Fibroblast of lung (primary cell): ENCODE data around the gene CEACAM6. TPM values are rescaled to one million over a fixed set of nuclear protein-coding genes. Genes with fewer than 3 reads are reported as not detected.

ENCODE experiments used
- DNase-seq, 2 donors: peaks; one replicate each; pipeline versions ENCODE4 v3.0.0 to v3.0.0-alpha.2; 2010; ENCODE audit warnings: low read depth in 2 of 2
- H2AFZ ChIP-seq: 2 replicates; pipeline ENCODE4 v1.5.1; 2012; ENCODE audit warnings: low read length, control low read depth, inconsistent platforms
- H3K27ac ChIP-seq: 2 replicates; pipeline ENCODE4 v1.5.1; 2011; ENCODE audit warnings: low read length, control low read depth; ENCODE audit not compliant: insufficient read depth
- H3K27me3 ChIP-seq: 2 replicates; pipeline ENCODE4 v1.5.1; 2011; ENCODE audit warnings: mild to moderate bottlenecking, low read length; ENCODE audit not compliant: control insufficient read depth, insufficient read depth
- H3K36me3 ChIP-seq: 2 replicates; pipeline ENCODE4 v1.5.1; 2011; ENCODE audit warnings: low read length; ENCODE audit not compliant: control insufficient read depth, insufficient read depth
- H3K4me1 ChIP-seq: 2 replicates; pipeline ENCODE4 v1.5.1; 2011; ENCODE audit warnings: low read length; ENCODE audit not compliant: control insufficient read depth, insufficient read depth; ENCODE audit errors: extremely low read depth
- H3K4me2 ChIP-seq: 2 replicates; pipeline ENCODE4 v1.5.1; 2011; ENCODE audit warnings: low read length, control low read depth; ENCODE audit not compliant: insufficient read depth; ENCODE audit errors: extremely low read depth
- H3K4me3 ChIP-seq, 4 experiments: fragments of 200-600 bp in 1 of 4; sonication (generic) in 1 of 4; replicated peaks in 1 of 4; 2 replicates each; pipeline ENCODE4 v1.5.1; 2011 to 2016; ENCODE audit warnings: low read length in 4 of 4, low read depth in 3 of 4, mild to moderate bottlenecking in 3 of 4, control low read depth in 2 of 4, inconsistent platforms in 1 of 4, mixed read lengths in 1 of 4; ENCODE audit not compliant: insufficient read depth in 1 of 4; ENCODE audit errors: control extremely low read depth in 1 of 4
- H3K79me2 ChIP-seq: 2 replicates; pipeline ENCODE4 v1.5.1; 2012; ENCODE audit warnings: mild to moderate bottlenecking, low read length, inconsistent platforms; ENCODE audit not compliant: control insufficient read depth, insufficient read depth
- H3K9ac ChIP-seq: 2 replicates; pipeline ENCODE4 v1.5.1; 2011; ENCODE audit warnings: mild to moderate bottlenecking, low read length, control low read depth; ENCODE audit not compliant: insufficient read depth
- H3K9me3 ChIP-seq: 2 replicates; pipeline ENCODE4 v1.5.1; 2012; ENCODE audit warnings: low read depth, low read length; ENCODE audit not compliant: control insufficient read depth, insufficient read depth
- H4K20me1 ChIP-seq: 2 replicates; pipeline ENCODE4 v1.5.1; 2011; ENCODE audit warnings: low read length; ENCODE audit not compliant: control insufficient read depth, insufficient read depth; ENCODE audit errors: extremely low read depth
- CTCF ChIP-seq, 2 donors: IDR thresholded peaks in 1 of 2; conservative IDR thresholded peaks in 1 of 2; 1 replicate in 1 of 2; 2 replicates in 1 of 2; pipeline ENCODE4 v1.5.1; 2011 to 2012; ENCODE audit warnings: low read length in 2 of 2, control low read depth in 1 of 2, inconsistent platforms in 1 of 2, low read depth in 1 of 2, mild to moderate bottlenecking in 1 of 2
- EZH2 ChIP-seq: IDR thresholded peaks from 2 replicates; pipeline ENCODE4 v1.5.1; 2012; ENCODE audit warnings: low read length, control low read depth, mild to moderate bottlenecking; ENCODE audit errors: missing control alignments
- polyA plus RNA-seq, 2 donors: library from polyadenylated mRNA; depleted of rRNA in 1 of 2; stranded (reverse) in 1 of 2; unstranded in 1 of 2; fragments of >200 nt; gene quantifications; 2 replicates each; pipeline ENCODE4 v1.2.1, GENCODE V29; 2011 to 2012; ENCODE audit warnings: missing spikeins in 1 of 2
- total RNA-seq: library from RNA; depleted of rRNA; stranded (reverse); fragments of >200 nt; gene quantifications from 2 replicates; pipeline ENCODE4 v1.2.1, GENCODE V29; 2014

CEACAM6 gene
- total and polyA plus RNA-seq, 2 donors (not counting 1 experiment from before 2014, with no cell fraction given), result not detected

GRCh38 chr19:41792513-41793413 is 37.4 kb downstream of the CEACAM6 start:
- TF ChIP-seq CTCF (conservative IDR thresholded peaks at IDR 0.05 in 1 of 2, IDR thresholded peaks at IDR 0.05 in 1 of 2; ENCODE audit: low read depth in 1 of 2, low read length in 2 of 2) (peak; percentile 50 to 67), EZH2 (no peak)
- no peak overlapping the region for H3K27ac ChIP-seq
- peak; percentile 37 to 70 for DNase-seq
- H3K36me3 ChIP-seq, result no peaks in the 10 kb centered on the region
- H4K20me1 ChIP-seq, result no peaks in the 10 kb centered on the region
- no peaks in the 10 kb centered on the region for H3K79me2 ChIP-seq
- no peak overlapping the region for H2AFZ ChIP-seq
- H3K4me1 ChIP-seq, result no peaks in the 10 kb centered on the region
- H3K4me3 ChIP-seq, result no peak overlapping the region
- no peak overlapping the region for H3K9ac ChIP-seq
- no peak overlapping the region for H3K4me2 ChIP-seq
- no peaks in the 10 kb centered on the region for H3K9me3 ChIP-seq
- H3K27me3 ChIP-seq, result no peaks in the 10 kb centered on the region

GRCh38 chr19:41793414-41793727 is 38.0 kb downstream of the CEACAM6 start:
- Histone ChIP-seq H3K36me3 (no peaks in the 10 kb centered on the region), H3K4me1 (no peaks in the 10 kb centered on the region), H3K27me3 (no peaks in the 10 kb centered on the region), H3K4me3 (no peak overlapping the region), H2AFZ (no peak overlapping the region), H3K27ac (no peak overlapping the region), H3K4me2 (no peak overlapping the region), H4K20me1 (no peaks in the 10 kb centered on the region), H3K79me2 (no peaks in the 10 kb centered on the region), H3K9me3 (no peaks in the 10 kb centered on the region), H3K9ac (no peak overlapping the region)
- no peak for DNase-seq
- TF ChIP-seq EZH2 (no peak), CTCF (conservative IDR thresholded peaks at IDR 0.05 in 1 of 2, IDR thresholded peaks at IDR 0.05 in 1 of 2; ENCODE audit: low read depth in 1 of 2, low read length in 2 of 2) (no peak)

- DNase-seq, result peak; percentile 5 to 27
- Histone ChIP-seq H3K4me3 (no peak overlapping the region), H3K36me3 (no peaks in the 10 kb centered on the region), H3K27me3 (no peaks in the 10 kb centered on the region), H3K9ac (no peak overlapping the region), H4K20me1 (no peaks in the 10 kb centered on the region), H3K4me2 (no peak overlapping the region), H2AFZ (no peak overlapping the region), H3K79me2 (no peaks in the 10 kb centered on the region), H3K4me1 (no peaks in the 10 kb centered on the region), H3K27ac (no peak overlapping the region), H3K9me3 (no peaks in the 10 kb centered on the region)
- TF ChIP-seq EZH2 (no peak), CTCF (conservative IDR thresholded peaks at IDR 0.05 in 1 of 2, IDR thresholded peaks at IDR 0.05 in 1 of 2; ENCODE audit: low read depth in 1 of 2, low read length in 2 of 2) (peak; percentile 73 to 83)
Observed at GRCh38 chr19:41795031-41795461, 39.7 kb downstream of the CEACAM6 start.
